ENCODE data around the gene CIDEB. TPM values are rescaled to one million over a fixed set of nuclear protein-coding genes. Genes with fewer than 3 reads are reported as not detected.
A peak's percentile ranks its signal among the peaks of the same experiment; 100 is the strongest.

CIDEB gene
- total and polyA plus RNA-seq, 2 of the 4 experiments (the other 2 are of a cell fraction), result under 0.01 to 0.19 TPM

DNA sequence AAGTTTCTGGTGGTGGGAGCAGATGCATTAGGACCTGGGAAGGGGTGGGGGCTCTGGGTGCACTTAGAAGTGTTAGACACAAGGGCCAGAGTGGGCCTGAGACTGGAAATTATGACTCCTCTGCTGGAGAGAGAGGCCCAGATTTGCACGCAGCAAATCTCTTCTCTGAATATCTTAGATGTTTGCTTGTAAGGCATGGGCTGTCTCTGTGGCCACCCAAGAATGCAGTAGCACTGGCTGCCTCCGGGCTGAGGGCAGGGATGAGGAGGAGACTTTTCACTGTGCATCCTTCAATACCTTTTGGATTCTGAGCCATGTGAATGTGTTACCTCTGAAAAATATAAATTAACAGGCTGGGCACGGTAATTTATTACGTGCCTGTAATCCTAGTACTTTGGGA lies 22.4 kb downstream of the CIDEB start:
- Histone ChIP-seq H2BK20ac (ENCODE audit: low read depth, low read length) (no peak overlapping the region), H4K5ac (ENCODE audit: low read depth, low read length) (no peak overlapping the region), H3K4me1 (ENCODE audit: control insufficient read depth, insufficient read depth, low read length) (no peaks in the 10 kb centered on the region), H2AK5ac (ENCODE audit: low read depth, low read length) (no peak overlapping the region), H3K23ac (ENCODE audit: low read depth, low read length) (no peak overlapping the region), H4K20me1 (ENCODE audit: insufficient read depth, low read length) (no peaks in the 10 kb centered on the region; the same call in 1 of the 2 replicates), H4K91ac (ENCODE audit: insufficient read depth, low read depth, low read length) (no peak overlapping the region), H3K4ac (ENCODE audit: low read depth, low read length) (no peak overlapping the region), H3K4me2 (ENCODE audit: low read depth, low read length) (no peak overlapping the region), H3K14ac (replicated peaks; ENCODE audit: low read depth, low read length) (no peak overlapping the region), H3K79me1 (ENCODE audit: low read depth in 1 of 2, low read length in 2 of 2) (peaks cover 0 to 7% of the 10 kb centered on the region in 2 experiments; a peak in 2 of 4 replicates), H2BK120ac (ENCODE audit: low read depth, low read length) (no peak overlapping the region), H4K8ac (ENCODE audit: low read depth in 2 of 2, low read length in 2 of 2) (no peak overlapping the region), H3K27ac (ENCODE audit: insufficient read depth, low read length) (no peak overlapping the region), H3K9me1 (ENCODE audit: insufficient read depth, low read length) (no peaks in the 10 kb centered on the region; the same call in 1 of the 2 replicates), H3K9me3 (ENCODE audit: control insufficient read depth, insufficient read depth, low read length) (no peaks in the 10 kb centered on the region), H3K4me3 (ENCODE audit: insufficient read depth, low read depth, low read length) (no peak overlapping the region), H2BK5ac (ENCODE audit: low read depth, low read length, poor library complexity, severe bottlenecking) (no peak overlapping the region), H2BK15ac (ENCODE audit: low read depth, low read length) (no peak overlapping the region), H3K27me3 (ENCODE audit: control insufficient read depth, insufficient read depth, low read length) (no peaks in the 10 kb centered on the region), H3K18ac (ENCODE audit: low read depth, low read length) (no peak overlapping the region), H3K36me3 (ENCODE audit: control insufficient read depth, insufficient read depth, low read length) (peaks cover 8% of the 10 kb centered on the region), H3K9ac (ENCODE audit: low read depth, low read length) (no peak overlapping the region), H2AFZ (replicated peaks; ENCODE audit: low read length, poor library complexity) (no peak overlapping the region), H3K56ac (ENCODE audit: extremely low read depth, insufficient read depth, low read length) (no peak overlapping the region), H2AK9ac (replicated peaks; ENCODE audit: low read depth, low read length, poor library complexity) (no peak overlapping the region)
- BruUV-seq (replicated peaks), result no TSS peak
- CTCF ChIA-PET, result interaction anchor here (0.6 kb wide), 1 partner anchor 42 kb away, joined by 3 read pairs; no protein-coding TSS in a partner anchor
- TF ChIP-seq, protein P1, sequence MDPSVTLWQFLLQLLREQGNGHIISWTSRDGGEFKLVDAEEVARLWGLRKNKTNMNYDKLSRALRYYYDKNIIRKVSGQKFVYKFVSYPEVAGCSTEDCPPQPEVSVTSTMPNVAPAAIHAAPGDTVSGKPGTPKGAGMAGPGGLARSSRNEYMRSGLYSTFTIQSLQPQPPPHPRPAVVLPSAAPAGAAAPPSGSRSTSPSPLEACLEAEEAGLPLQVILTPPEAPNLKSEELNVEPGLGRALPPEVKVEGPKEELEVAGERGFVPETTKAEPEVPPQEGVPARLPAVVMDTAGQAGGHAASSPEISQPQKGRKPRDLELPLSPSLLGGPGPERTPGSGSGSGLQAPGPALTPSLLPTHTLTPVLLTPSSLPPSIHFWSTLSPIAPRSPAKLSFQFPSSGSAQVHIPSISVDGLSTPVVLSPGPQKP (IDR thresholded peaks at IDR 0.05; ENCODE audit: borderline replicate concordance, low read depth, low read length), result no peak
- TF ChIP-seq BHLHE40 (IDR thresholded peaks at IDR 0.05; ENCODE audit: low read depth, low read length), result no peak
- no peak for DNase-seq
- in situ Hi-C loops (cut with MboI; ENCODE audit: low sequenced_read_pairs), result no loop called here
- dilution Hi-C loops (cut with HindIII; ENCODE audit: low sequenced_read_pairs, unreplicated experiment), result no loop called here
- ATAC-seq (ENCODE audit: low read depth), result peak; percentile 81
- 75% methylated on average over 2 of the region's 4 CpGs; no CpG with 5 or more reads in 1 of the 2 experiments for WGBS, 2 experiments (ENCODE audit: extremely low coverage in 2 of 2, insufficient read length in 1 of 2)
- intact Hi-C loops (cut with micrococcal nuclease), result no loop called here
- POLR2A ChIA-PET (ENCODE audit: unreplicated experiment), result no interaction called here
